Transverse colon (tissue), 3 donors: Measurements from ENCODE around the gene ASB5.

Experiments used
- POLR2A ChIP-seq: fragments of 450-650 bp; IDR thresholded peaks from one replicate; pipeline ENCODE4 v1.6.1; 2016; ENCODE audit warnings: antibody characterized with exemption, mild to moderate bottlenecking, moderate library complexity
- TF ChIP-seq, protein P1 (sequence below), 5 experiments: fragments of 200-600 bp in 3 of 5; fragments of 450-650 bp in 2 of 5; sonication (generic) in 3 of 5; IDR thresholded peaks; 1 replicate in 2 of 5; 2 replicates in 3 of 5; pipeline ENCODE4 v1.5.1; 2016 to 2017; ENCODE audit warnings: antibody characterized with exemption in 5 of 5, inconsistent platforms in 3 of 5, mild to moderate bottlenecking in 2 of 5, moderate library complexity in 1 of 5

- TF ChIP-seq, protein P1, sequence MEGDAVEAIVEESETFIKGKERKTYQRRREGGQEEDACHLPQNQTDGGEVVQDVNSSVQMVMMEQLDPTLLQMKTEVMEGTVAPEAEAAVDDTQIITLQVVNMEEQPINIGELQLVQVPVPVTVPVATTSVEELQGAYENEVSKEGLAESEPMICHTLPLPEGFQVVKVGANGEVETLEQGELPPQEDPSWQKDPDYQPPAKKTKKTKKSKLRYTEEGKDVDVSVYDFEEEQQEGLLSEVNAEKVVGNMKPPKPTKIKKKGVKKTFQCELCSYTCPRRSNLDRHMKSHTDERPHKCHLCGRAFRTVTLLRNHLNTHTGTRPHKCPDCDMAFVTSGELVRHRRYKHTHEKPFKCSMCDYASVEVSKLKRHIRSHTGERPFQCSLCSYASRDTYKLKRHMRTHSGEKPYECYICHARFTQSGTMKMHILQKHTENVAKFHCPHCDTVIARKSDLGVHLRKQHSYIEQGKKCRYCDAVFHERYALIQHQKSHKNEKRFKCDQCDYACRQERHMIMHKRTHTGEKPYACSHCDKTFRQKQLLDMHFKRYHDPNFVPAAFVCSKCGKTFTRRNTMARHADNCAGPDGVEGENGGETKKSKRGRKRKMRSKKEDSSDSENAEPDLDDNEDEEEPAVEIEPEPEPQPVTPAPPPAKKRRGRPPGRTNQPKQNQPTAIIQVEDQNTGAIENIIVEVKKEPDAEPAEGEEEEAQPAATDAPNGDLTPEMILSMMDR (IDR thresholded peaks at IDR 0.05): no peak
- TF ChIP-seq POLR2A: no peak
These were observed at the start of gene ASB5 for GRCh38 chr4:176268963-176269362.
